SK-N-MC (cell line): ENCODE results near the gene GRK3.

ENCODE experiments used
- EZH2 ChIP-seq: fragments of 200-600 bp; sonication (generic); IDR thresholded peaks from one replicate; pipeline ENCODE4 v1.6.1; 2017; ENCODE audit warnings: antibody characterized with exemption
- FOXP2 ChIP-seq: optimal IDR thresholded peaks from 2 replicates; pipeline ENCODE3; 2011; ENCODE audit warnings: mild to moderate bottlenecking, moderate library complexity; ENCODE audit not compliant: insufficient read depth; ENCODE audit errors: extremely low read length, control extremely low read depth
- POLR2AphosphoS5 ChIP-seq: IDR thresholded peaks from 2 replicates; pipeline ENCODE4 v1.6.1; 2012; ENCODE audit warnings: mild to moderate bottlenecking, low read depth, low read length, borderline replicate concordance

DNA sequence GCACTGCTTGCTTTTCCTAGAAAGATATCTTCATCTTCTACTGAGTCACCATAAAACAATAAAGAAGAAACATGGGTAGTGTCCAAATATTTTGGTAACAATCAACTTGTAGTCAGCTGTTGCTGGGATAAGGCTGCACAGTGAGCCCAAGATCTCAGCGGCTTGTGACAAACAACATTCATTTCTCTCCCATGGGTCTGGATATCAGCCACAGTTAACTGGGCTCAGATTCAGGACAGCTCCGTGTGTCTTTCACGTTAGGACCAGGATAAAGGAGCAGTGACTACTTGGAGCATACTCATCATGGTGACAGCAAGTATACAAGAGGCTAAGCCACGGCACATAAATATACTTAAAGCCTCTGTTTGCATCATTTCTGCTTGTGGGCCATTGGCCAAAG is 27.9 kb upstream of the GRK3 start:
- TF ChIP-seq POLR2AphosphoS5, result no peak
- TF ChIP-seq EZH2, result no peak
- TF ChIP-seq FOXP2, result no peak
